Aortic smooth muscle cell (primary cell): ENCODE measurements around the gene NXPE3. TPM values are rescaled to one million over a fixed set of nuclear protein-coding genes. Genes with fewer than 3 reads are reported as not detected.

ENCODE experiments used
- total RNA-seq: library from RNA; depleted of rRNA; stranded (reverse); fragments of >200 nt; gene quantifications from 2 replicates; pipeline ENCODE4 v1.2.3, GENCODE V29; 2014

Gene NXPE3
- 18.7 and 23.0 TPM in 2 replicates for total RNA-seq

GRCh38 chr3:101779047-101779821, at the start of gene NXPE3:
TSS of gene NXPE3 (plus strand) at chr3:101779211. CDS start at chr3:101785597, 6,386 bp downstream.

DNA sequence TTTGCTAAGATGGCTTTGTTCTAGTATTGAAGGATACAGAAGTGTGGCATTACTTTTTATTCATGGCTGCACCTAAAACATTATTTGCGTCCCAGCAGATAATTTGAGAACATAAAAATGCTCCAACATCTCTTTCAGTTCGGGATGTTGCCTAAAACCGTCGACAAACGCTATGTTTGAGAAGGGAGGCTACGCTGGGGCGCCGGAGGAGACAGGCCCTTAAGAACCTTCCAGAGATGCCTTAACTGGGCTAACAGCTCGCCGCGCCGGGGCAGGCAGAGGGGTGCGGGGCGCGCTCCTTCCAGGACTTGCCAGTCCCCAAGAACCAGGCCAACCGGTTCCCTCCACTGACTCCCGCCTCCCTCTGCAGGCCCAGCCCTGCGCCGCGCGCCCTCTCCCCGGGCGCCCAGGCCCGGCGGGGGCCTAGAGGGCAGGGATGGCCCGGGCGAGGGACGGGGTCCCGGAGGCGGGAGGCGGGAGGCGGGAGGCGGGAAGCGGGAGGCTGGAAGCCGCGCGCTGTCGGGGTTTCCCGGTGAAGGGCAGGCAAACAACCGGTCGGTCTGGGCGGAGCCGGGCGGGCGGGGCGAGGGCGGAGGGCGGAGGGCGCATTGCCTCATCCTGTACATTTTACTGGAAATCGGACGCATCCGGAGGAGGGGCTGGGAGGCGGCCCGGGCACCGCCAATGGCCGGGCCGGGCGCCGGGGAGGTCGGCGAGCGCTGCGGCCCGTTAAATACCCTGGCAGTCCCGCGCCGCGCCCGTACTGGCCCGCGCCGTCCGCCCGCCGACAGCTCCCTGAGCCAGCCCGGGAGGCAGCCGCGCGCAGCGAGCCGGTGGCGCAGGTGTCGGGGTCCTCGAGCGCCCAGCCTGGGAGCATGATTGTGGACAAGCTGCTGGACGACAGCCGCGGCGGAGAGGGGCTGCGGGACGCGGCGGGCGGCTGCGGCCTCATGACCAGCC, 70.0 kb downstream of the NXPE3 start, which contains the start of gene NFKBIZ:
NFKBIZ (plus strand) TSS at position 761 of the 960 bp plus-strand sequence; CDS start at position 876, 115 bp downstream.

Other genes with a start within 250 kb of the NXPE3 start
- gene TRMT10C, start 217.3 kb upstream of the NXPE3 start, total RNA-seq = 19.3 and 22.5 TPM in 2 replicates
- gene PCNP, start 205.0 kb upstream of the NXPE3 start, total RNA-seq = 76.8 and 83.4 TPM in 2 replicates
- 19.7 and 20.9 TPM in 2 replicates for gene ZBTB11, start 102.1 kb upstream of the NXPE3 start, total RNA-seq
- gene RPL24, start 92.5 kb upstream of the NXPE3 start, total RNA-seq = 1,805 and 2,083 TPM in 2 replicates
- gene CEP97, start 54.6 kb upstream of the NXPE3 start, total RNA-seq = 14.9 and 16.2 TPM in 2 replicates
- gene NFKBIZ, start 70.3 kb downstream of the NXPE3 start, total RNA-seq = 28.7 and 56.8 TPM in 2 replicates